ENCODE results near the gene MAGOH. TPM values are rescaled to one million over a fixed set of nuclear protein-coding genes. Genes with fewer than 3 reads are reported as not detected.

The MAGOH gene
- total and polyA plus RNA-seq, 9 of the 15 experiments (the other 6 are each of a cell fraction or from before 2014, with no cell fraction given) = 102 to 342 (median 135) TPM

- FAIRE-seq (no peak), ATAC-seq (no peak), DNase-seq (ENCODE audit: extremely low read depth in 1 of 4, low spot score in 3 of 4) (no peak)
- H3K4me3 ChIP-seq = no peak overlapping the region
- ChIA-PET POLR2A (no interaction called here), CTCF (ENCODE audit: low intra/inter-chr PET ratio) (no interaction called here)
- H3K79me2 ChIP-seq (ENCODE audit: control insufficient read depth, insufficient read depth, low read length) = no peaks in the 10 kb centered on the region
- peaks cover 3% of the 10 kb centered on the region for H3K9me1 ChIP-seq (ENCODE audit: control insufficient read depth, insufficient read depth, low read length)
- H3K4me1 ChIP-seq (replicated peaks in 1 of 2; ENCODE audit: control insufficient read depth in 2 of 2, insufficient read depth in 2 of 2, low read length in 2 of 2) = peaks cover 6% of the 10 kb centered on the region in 2 experiments; a peak in 2 of 5 replicates
- no peak overlapping the region for H3K9ac ChIP-seq (ENCODE audit: insufficient read depth in 1 of 2, low read depth in 2 of 2, low read length in 2 of 2)
- no peak overlapping the region for H3K4me2 ChIP-seq (ENCODE audit: insufficient read depth, low read length)
- H4K20me1 ChIP-seq (replicated peaks; ENCODE audit: control insufficient read depth, insufficient read depth, low read length) = peaks cover 6% of the 10 kb centered on the region; the same call in 1 of the 2 replicates
- intact Hi-C loops (cut with micrococcal nuclease) = no loop called here
- TF ChIP-seq NCOR1 (IDR thresholded peaks at IDR 0.05) (no peak), RFX7 (CRISPR knock-in tag; IDR thresholded peaks at IDR 0.05) (no peak), ADNP (tag; IDR thresholded peaks at IDR 0.05) (no peak), TCF7L2 (IDR thresholded peaks at IDR 0.05; ENCODE audit: low read depth, low read length) (no peak), SREBF2 (CRISPR knock-in tag; IDR thresholded peaks at IDR 0.05) (no peak), SP1 (CRISPR knock-in tag; IDR thresholded peaks at IDR 0.05) (no peak), E2F3 (CRISPR knock-in tag; IDR thresholded peaks at IDR 0.05) (no peak), ZNF431 (CRISPR knock-in tag; IDR thresholded peaks at IDR 0.05) (no peak), MED1 (CRISPR knock-in tag; IDR thresholded peaks at IDR 0.05; ENCODE audit: borderline replicate concordance) (no peak), KLF10 (CRISPR knock-in tag; IDR thresholded peaks at IDR 0.05) (no peak)
- no peak overlapping the region for H2AFZ ChIP-seq (ENCODE audit: low read depth, low read length)
- H3K9me3 ChIP-seq (replicated peaks; ENCODE audit: control insufficient read depth, insufficient read depth, low read depth, low read length) = no peaks in the 10 kb centered on the region
- H3K27me3 ChIP-seq (ENCODE audit: control insufficient read depth in 2 of 2, insufficient read depth in 2 of 2, low read length in 2 of 2) = no peaks in the 10 kb centered on the region
- in situ Hi-C loops (cut with MboI) = no loop called here
- H3K27ac ChIP-seq (ENCODE audit: extremely low read depth, low read depth, low read length) = no peak overlapping the region
- peaks cover 93% of the 10 kb centered on the region; the same call in 2 of the 3 replicates for H3K36me3 ChIP-seq (ENCODE audit: control insufficient read depth, insufficient read depth, low read length)
- WGBS (ENCODE audit: insufficient coverage, low coverage, missing lambda C conversion rate) = 97% methylated on average over 5 of the region's 5 CpGs
- BruUV-seq (replicated peaks) = no TSS peak
Observed at GRCh38 chr1:53271446-53272090, 33.2 kb upstream of the MAGOH start.

Measured in K562 (cell line).